GM23338 (cell line): ENCODE results near the gene MPL. TPM values are rescaled to one million over a fixed set of nuclear protein-coding genes. Genes with fewer than 3 reads are reported as not detected.

Source experiments
- ATAC-seq: fragments of 200-7000 bp; cut with Tn5 transposase; 3 replicates; pipeline ENCODE4 v1.9.1; 2020
- DNase-seq: peaks from one replicate; pipeline ENCODE4 v3.0.0-alpha.2; 2015; ENCODE audit warnings: low spot score
- H2AFZ ChIP-seq: fragments of 200-600 bp; sonication (generic); 2 replicates; pipeline ENCODE4 v1.8.0; 2016; ENCODE audit warnings: antibody characterized with exemption, mild to moderate bottlenecking, moderate library complexity
- H3F3A ChIP-seq: fragments of 200-600 bp; sonication (generic); replicated peaks from 2 replicates; pipeline ENCODE4 v1.8.0; 2017; ENCODE audit warnings: antibody characterized with exemption, mixed run types, low read depth
- H3K27ac ChIP-seq: fragments of 200-600 bp; sonication (generic); 2 replicates; pipeline ENCODE4 v1.6.1; 2016; ENCODE audit warnings: low read depth
- H3K27me3 ChIP-seq: fragments of 200-600 bp; sonication (generic); 2 replicates; pipeline ENCODE4 v1.8.0; 2016; ENCODE audit warnings: mild to moderate bottlenecking, mixed run types, moderate library complexity; ENCODE audit not compliant: insufficient read depth
- H3K36me3 ChIP-seq: fragments of 200-600 bp; sonication (generic); 2 replicates; pipeline ENCODE4 v1.8.0; 2016; ENCODE audit warnings: mild to moderate bottlenecking; ENCODE audit not compliant: insufficient read depth
- H3K4me1 ChIP-seq: fragments of 200-600 bp; sonication (generic); 2 replicates; pipeline ENCODE4 v1.8.0; 2016; ENCODE audit warnings: mild to moderate bottlenecking, moderate library complexity; ENCODE audit not compliant: insufficient read depth
- H3K4me2 ChIP-seq: fragments of 200-600 bp; sonication (generic); 2 replicates; pipeline ENCODE4 v1.7.1; 2017; ENCODE audit warnings: mixed run types
- H3K4me3 ChIP-seq: fragments of 200-600 bp; sonication (generic); 2 replicates; pipeline ENCODE4 v1.6.1; 2016; ENCODE audit warnings: mixed run types
- H3K79me2 ChIP-seq: fragments of 200-600 bp; sonication (generic); replicated peaks from 2 replicates; pipeline ENCODE4 v1.8.0; 2017; ENCODE audit warnings: mild to moderate bottlenecking; ENCODE audit not compliant: insufficient read depth
- H3K9me2 ChIP-seq: fragments of 200-600 bp; sonication (generic); 2 replicates; pipeline ENCODE4 v1.8.0; 2017; ENCODE audit not compliant: insufficient read depth
- H4K20me1 ChIP-seq: fragments of 200-600 bp; sonication (generic); replicated peaks from 2 replicates; pipeline ENCODE4 v1.8.0; 2017; ENCODE audit warnings: mild to moderate bottlenecking; ENCODE audit not compliant: insufficient read depth
- H3K27ac Mint-ChIP-seq: 2 replicates; pipeline ENCODE4 v1.8.0; 2020; ENCODE audit warnings: inconsistent platforms, mild to moderate bottlenecking, moderate library complexity, mixed read lengths
- H3K27me3 Mint-ChIP-seq: 3 replicates; pipeline ENCODE4 v1.8.0; 2022; ENCODE audit warnings: low read depth, mild to moderate bottlenecking, moderate library complexity, mixed read lengths, inconsistent platforms; ENCODE audit not compliant: insufficient read depth, poor library complexity
- H3K36me3 Mint-ChIP-seq: 3 replicates; pipeline ENCODE4 v1.8.0; 2021; ENCODE audit warnings: low read depth, mild to moderate bottlenecking, inconsistent platforms, moderate library complexity, mixed read lengths
- H3K4me1 Mint-ChIP-seq: 3 replicates; pipeline ENCODE4 v1.8.0; 2020; ENCODE audit warnings: mild to moderate bottlenecking, inconsistent platforms, mixed read lengths
- H3K4me3 Mint-ChIP-seq: 3 replicates; pipeline ENCODE4 v1.8.0; 2021; ENCODE audit warnings: moderate library complexity, mild to moderate bottlenecking, inconsistent platforms, mixed read lengths
- H3K9me3 Mint-ChIP-seq: 3 replicates; pipeline ENCODE4 v1.8.0; 2020; ENCODE audit warnings: moderate library complexity, mild to moderate bottlenecking, inconsistent platforms, mixed read lengths
- CREB1 ChIP-seq: fragments of 250-450 bp; sonication (Bioruptor Pico); IDR thresholded peaks from 2 replicates; pipeline ENCODE4 v1.5.0; 2020; ENCODE audit warnings: low read depth, mild to moderate bottlenecking, moderate library complexity
- ETS1 ChIP-seq: IDR thresholded peaks from 2 replicates; pipeline ENCODE4 v1.6.1; 2016; ENCODE audit warnings: antibody characterized with exemption
- EZH2 ChIP-seq: fragments of 200-600 bp; sonication (generic); IDR thresholded peaks from one replicate; pipeline ENCODE4 v1.8.0; 2017; ENCODE audit warnings: antibody characterized with exemption, mild to moderate bottlenecking, low read depth; ENCODE audit not compliant: unreplicated experiment
- POLR2AphosphoS5 ChIP-seq: IDR thresholded peaks from 2 replicates; pipeline ENCODE4 v1.6.1; 2016; ENCODE audit warnings: antibody characterized with exemption, low read depth
- ZNF331 ChIP-seq: fragments of 250-450 bp; sonication (Bioruptor Pico); IDR thresholded peaks from 2 replicates; pipeline ENCODE4 v1.5.0; 2020; ENCODE audit warnings: low read depth, mild to moderate bottlenecking, moderate library complexity
- polyA plus RNA-seq: library from polyadenylated mRNA; unstranded; fragments of >200 nt; fragmentation: Nextera tagmentation; extraction: Ambion mirVana; gene quantifications from 2 replicates; pipeline ENCODE4 v1.2.1, GENCODE V29; 2016
- total RNA-seq: library from RNA; depleted of rRNA; stranded (reverse); fragments of >200 nt; shearing (Covaris generic); gene quantifications from 2 replicates; pipeline ENCODE4 v1.2.3, GENCODE V29; 2014
- TF ChIP-seq, protein P1 (sequence below), 2 experiments: fragments of 200-600 bp in 1 of 2; sonication (generic) in 1 of 2; conservative IDR thresholded peaks; 2 replicates each; pipeline versions ENCODE4 v1.5.1 to v1.6.1; 2016 to 2017; ENCODE audit warnings: antibody characterized with exemption in 2 of 2, low read depth in 2 of 2, mild to moderate bottlenecking in 2 of 2, moderate library complexity in 1 of 2
- TF ChIP-seq, protein P2 (sequence below): IDR thresholded peaks from one replicate; pipeline ENCODE4 v1.6.1; 2018; ENCODE audit warnings: antibody characterized with exemption; ENCODE audit not compliant: unreplicated experiment

MPL gene
- total and polyA plus RNA-seq, 2 experiments from 2014 or later: not detected

- TF ChIP-seq EZH2: no peak
- TF ChIP-seq ETS1: no peak
- TF ChIP-seq, protein P1, sequence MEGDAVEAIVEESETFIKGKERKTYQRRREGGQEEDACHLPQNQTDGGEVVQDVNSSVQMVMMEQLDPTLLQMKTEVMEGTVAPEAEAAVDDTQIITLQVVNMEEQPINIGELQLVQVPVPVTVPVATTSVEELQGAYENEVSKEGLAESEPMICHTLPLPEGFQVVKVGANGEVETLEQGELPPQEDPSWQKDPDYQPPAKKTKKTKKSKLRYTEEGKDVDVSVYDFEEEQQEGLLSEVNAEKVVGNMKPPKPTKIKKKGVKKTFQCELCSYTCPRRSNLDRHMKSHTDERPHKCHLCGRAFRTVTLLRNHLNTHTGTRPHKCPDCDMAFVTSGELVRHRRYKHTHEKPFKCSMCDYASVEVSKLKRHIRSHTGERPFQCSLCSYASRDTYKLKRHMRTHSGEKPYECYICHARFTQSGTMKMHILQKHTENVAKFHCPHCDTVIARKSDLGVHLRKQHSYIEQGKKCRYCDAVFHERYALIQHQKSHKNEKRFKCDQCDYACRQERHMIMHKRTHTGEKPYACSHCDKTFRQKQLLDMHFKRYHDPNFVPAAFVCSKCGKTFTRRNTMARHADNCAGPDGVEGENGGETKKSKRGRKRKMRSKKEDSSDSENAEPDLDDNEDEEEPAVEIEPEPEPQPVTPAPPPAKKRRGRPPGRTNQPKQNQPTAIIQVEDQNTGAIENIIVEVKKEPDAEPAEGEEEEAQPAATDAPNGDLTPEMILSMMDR (conservative IDR thresholded peaks at IDR 0.05; ENCODE audit: low read depth in 2 of 2): no peak
- TF ChIP-seq CREB1 (CRISPR knock-in tag): no peak
These were observed 48.6 kb upstream of the MPL start (continued) for GRCh38 chr1:43288785-43289706.

- no peaks in the 10 kb centered on the region for H3K9me3 Mint-ChIP-seq
- TF ChIP-seq, protein P2, sequence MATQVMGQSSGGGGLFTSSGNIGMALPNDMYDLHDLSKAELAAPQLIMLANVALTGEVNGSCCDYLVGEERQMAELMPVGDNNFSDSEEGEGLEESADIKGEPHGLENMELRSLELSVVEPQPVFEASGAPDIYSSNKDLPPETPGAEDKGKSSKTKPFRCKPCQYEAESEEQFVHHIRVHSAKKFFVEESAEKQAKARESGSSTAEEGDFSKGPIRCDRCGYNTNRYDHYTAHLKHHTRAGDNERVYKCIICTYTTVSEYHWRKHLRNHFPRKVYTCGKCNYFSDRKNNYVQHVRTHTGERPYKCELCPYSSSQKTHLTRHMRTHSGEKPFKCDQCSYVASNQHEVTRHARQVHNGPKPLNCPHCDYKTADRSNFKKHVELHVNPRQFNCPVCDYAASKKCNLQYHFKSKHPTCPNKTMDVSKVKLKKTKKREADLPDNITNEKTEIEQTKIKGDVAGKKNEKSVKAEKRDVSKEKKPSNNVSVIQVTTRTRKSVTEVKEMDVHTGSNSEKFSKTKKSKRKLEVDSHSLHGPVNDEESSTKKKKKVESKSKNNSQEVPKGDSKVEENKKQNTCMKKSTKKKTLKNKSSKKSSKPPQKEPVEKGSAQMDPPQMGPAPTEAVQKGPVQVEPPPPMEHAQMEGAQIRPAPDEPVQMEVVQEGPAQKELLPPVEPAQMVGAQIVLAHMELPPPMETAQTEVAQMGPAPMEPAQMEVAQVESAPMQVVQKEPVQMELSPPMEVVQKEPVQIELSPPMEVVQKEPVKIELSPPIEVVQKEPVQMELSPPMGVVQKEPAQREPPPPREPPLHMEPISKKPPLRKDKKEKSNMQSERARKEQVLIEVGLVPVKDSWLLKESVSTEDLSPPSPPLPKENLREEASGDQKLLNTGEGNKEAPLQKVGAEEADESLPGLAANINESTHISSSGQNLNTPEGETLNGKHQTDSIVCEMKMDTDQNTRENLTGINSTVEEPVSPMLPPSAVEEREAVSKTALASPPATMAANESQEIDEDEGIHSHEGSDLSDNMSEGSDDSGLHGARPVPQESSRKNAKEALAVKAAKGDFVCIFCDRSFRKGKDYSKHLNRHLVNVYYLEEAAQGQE: no peak
- TF ChIP-seq ZNF331 (CRISPR knock-in tag): no peak
- TF ChIP-seq, protein P1 (conservative IDR thresholded peaks at IDR 0.05; ENCODE audit: low read depth in 2 of 2): no peak
- no peak for TF ChIP-seq CREB1 (CRISPR knock-in tag)
- TF ChIP-seq POLR2AphosphoS5: no peak
These were observed 45.4 kb upstream of the MPL start for GRCh38 chr1:43292216-43292615.

More at GRCh38 chr1:43292216-43292615, 45.4 kb upstream of the MPL start:
- H3K27ac ChIP-seq: no peak overlapping the region
- H3K4me1 ChIP-seq: peaks cover 26% of the 10 kb centered on the region
- H2AFZ ChIP-seq: no peak overlapping the region
- H3K4me1 Mint-ChIP-seq: peaks cover 29% of the 10 kb centered on the region
- no peak overlapping the region for H3K4me3 ChIP-seq
- no peaks in the 10 kb centered on the region for H3K27me3 ChIP-seq
- no peaks in the 10 kb centered on the region for H3K79me2 ChIP-seq
- no peak overlapping the region for H3K27ac Mint-ChIP-seq
- no peak for ATAC-seq
- H3K4me2 ChIP-seq: no peak overlapping the region
- H3K36me3 ChIP-seq: no peaks in the 10 kb centered on the region
- no peaks in the 10 kb centered on the region for H4K20me1 ChIP-seq
- H3K4me3 Mint-ChIP-seq: no peak overlapping the region
- H3K9me2 ChIP-seq: peaks cover 6% of the 10 kb centered on the region; the same call in 1 of the 2 replicates
- H3F3A ChIP-seq: no peaks in the 10 kb centered on the region
- peaks cover 7% of the 10 kb centered on the region for H3K27me3 Mint-ChIP-seq
- DNase-seq: no peak
- H3K36me3 Mint-ChIP-seq: no peaks in the 10 kb centered on the region
